Glutamatergic neuron (in vitro differentiated cells): ENCODE results near the gene ATP11B. TPM values are rescaled to one million over a fixed set of nuclear protein-coding genes. Genes with fewer than 3 reads are reported as not detected.

Source experiments
- DNase-seq: peaks from one replicate; pipeline ENCODE4 v3.0.0; 2022
- H3K27ac Mint-ChIP-seq: one replicate; pipeline ENCODE4 v1.8.0; 2020; ENCODE audit warnings: mild to moderate bottlenecking, mixed read lengths, inconsistent platforms; ENCODE audit not compliant: unreplicated experiment
- H3K27me3 Mint-ChIP-seq: one replicate; pipeline ENCODE4 v1.8.0; 2020; ENCODE audit warnings: mild to moderate bottlenecking, moderate library complexity, mixed read lengths, inconsistent platforms; ENCODE audit not compliant: unreplicated experiment
- H3K36me3 Mint-ChIP-seq: one replicate; pipeline ENCODE4 v1.8.0; 2020; ENCODE audit warnings: mild to moderate bottlenecking, mixed read lengths, inconsistent platforms; ENCODE audit not compliant: unreplicated experiment
- H3K4me1 Mint-ChIP-seq: one replicate; pipeline ENCODE4 v1.8.0; 2020; ENCODE audit warnings: mild to moderate bottlenecking, low read depth, mixed read lengths, inconsistent platforms; ENCODE audit not compliant: unreplicated experiment
- H3K4me3 Mint-ChIP-seq: one replicate; pipeline ENCODE4 v1.8.0; 2020; ENCODE audit warnings: mild to moderate bottlenecking, mixed read lengths, inconsistent platforms; ENCODE audit not compliant: unreplicated experiment
- H3K9me3 Mint-ChIP-seq: one replicate; pipeline ENCODE4 v1.8.0; 2020; ENCODE audit warnings: mild to moderate bottlenecking, moderate library complexity, mixed read lengths, inconsistent platforms; ENCODE audit not compliant: unreplicated experiment
- total RNA-seq: library from RNA; stranded (reverse); fragmentation: NEBNext Ultra II Directional; extraction: Animal tissue kit (Norgen Biotek cat#: 25700); gene quantifications from one replicate; pipeline ENCODE4 v1.2.1, GENCODE V29; 2021; ENCODE audit not compliant: unreplicated experiment
- TF ChIP-seq, protein P1 (sequence below): fragments of 200-600 bp; sonication (generic); IDR thresholded peaks from one replicate; pipeline ENCODE4 v1.5.0; 2021; ENCODE audit not compliant: partially characterized antibody, unreplicated experiment

The ATP11B gene
- total RNA-seq, 1 donor from 2014 or later, result 36.2 TPM

DNA sequence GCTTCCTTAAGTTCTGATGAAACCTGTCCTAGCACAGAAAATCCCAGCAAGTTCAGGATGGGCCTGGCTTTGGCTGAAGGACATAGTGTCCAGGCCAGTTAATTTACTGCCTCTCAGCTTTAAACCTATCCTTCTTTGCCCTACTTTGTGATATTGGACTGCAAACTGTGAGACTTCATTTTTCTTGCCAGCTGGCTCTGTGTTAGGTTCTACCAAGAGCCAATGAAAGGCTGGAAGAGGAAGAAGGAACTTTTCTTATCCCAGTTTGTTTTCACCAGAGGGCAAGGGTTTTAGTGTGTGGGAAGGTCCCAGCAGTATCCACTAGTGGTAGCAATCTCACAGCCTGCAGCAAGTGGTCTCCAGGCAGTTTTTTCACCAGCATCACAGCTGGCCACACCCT lies 168.9 kb downstream of the ATP11B start:
- no peak for DNase-seq

DNA sequence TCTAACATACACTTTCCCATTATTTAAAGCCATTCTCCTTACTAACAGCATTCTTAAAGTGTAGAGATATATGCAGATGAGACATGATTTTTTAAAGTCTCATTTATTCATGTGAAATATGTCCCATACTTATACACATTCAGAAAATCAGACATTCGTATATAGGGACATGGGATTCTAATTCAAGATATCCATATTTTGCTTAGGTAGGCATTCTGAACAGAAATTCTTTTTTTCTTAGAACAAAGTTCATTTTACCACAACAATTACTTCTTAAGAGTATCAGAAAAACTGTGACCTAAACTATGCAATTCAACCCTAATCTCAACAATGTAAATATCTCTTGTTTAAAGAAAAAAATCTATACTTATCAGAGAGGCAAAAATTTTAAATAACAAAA lies 170.9 kb downstream of the ATP11B start:
- peaks cover 4% of the 10 kb centered on the region for H3K4me1 Mint-ChIP-seq
- H3K27me3 Mint-ChIP-seq, result no peaks in the 10 kb centered on the region
- DNase-seq, result no peak
- TF ChIP-seq, protein P1, sequence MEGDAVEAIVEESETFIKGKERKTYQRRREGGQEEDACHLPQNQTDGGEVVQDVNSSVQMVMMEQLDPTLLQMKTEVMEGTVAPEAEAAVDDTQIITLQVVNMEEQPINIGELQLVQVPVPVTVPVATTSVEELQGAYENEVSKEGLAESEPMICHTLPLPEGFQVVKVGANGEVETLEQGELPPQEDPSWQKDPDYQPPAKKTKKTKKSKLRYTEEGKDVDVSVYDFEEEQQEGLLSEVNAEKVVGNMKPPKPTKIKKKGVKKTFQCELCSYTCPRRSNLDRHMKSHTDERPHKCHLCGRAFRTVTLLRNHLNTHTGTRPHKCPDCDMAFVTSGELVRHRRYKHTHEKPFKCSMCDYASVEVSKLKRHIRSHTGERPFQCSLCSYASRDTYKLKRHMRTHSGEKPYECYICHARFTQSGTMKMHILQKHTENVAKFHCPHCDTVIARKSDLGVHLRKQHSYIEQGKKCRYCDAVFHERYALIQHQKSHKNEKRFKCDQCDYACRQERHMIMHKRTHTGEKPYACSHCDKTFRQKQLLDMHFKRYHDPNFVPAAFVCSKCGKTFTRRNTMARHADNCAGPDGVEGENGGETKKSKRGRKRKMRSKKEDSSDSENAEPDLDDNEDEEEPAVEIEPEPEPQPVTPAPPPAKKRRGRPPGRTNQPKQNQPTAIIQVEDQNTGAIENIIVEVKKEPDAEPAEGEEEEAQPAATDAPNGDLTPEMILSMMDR, result no peak
- H3K4me3 Mint-ChIP-seq, result no peak overlapping the region
- no peak overlapping the region for H3K27ac Mint-ChIP-seq
- H3K9me3 Mint-ChIP-seq, result no peaks in the 10 kb centered on the region
- H3K36me3 Mint-ChIP-seq, result no peaks in the 10 kb centered on the region

More for the DNA sequence above, 168.9 kb downstream of the ATP11B start:
- Mint-ChIP-seq H3K9me3 (no peaks in the 10 kb centered on the region), H3K36me3 (no peaks in the 10 kb centered on the region), H3K27me3 (peaks cover 2% of the 10 kb centered on the region), H3K27ac (no peak overlapping the region), H3K4me1 (peaks cover 4% of the 10 kb centered on the region), H3K4me3 (no peak overlapping the region)
- TF ChIP-seq, protein P1, result no peak

DNA sequence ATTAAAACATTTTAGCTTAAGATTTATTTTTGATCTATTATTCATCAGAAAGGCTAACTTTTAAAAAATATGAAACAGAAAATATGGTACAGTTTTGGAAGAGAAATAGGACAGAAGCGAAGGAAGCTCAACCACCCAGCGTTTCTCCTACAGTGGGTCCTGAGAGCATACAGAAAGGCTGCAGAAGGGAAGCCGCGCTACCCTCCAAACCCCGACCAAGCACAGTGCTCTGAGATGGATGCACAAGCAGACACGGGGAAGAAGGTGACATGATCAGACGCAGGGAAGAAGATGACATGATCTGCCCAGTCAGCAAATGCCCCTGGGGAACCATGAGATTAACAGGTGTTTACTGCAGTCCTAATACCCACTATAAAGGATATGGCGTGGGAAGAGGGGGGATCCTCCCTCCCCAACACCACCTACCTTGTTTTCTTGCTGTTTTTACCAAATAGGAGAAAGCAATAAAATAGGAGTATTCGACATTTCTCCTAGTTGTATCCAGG lies 172.6 kb downstream of the ATP11B start:
- H3K4me1 Mint-ChIP-seq, result no peaks in the 10 kb centered on the region
- TF ChIP-seq, protein P1, result no peak
- no peaks in the 10 kb centered on the region for H3K9me3 Mint-ChIP-seq
- H3K36me3 Mint-ChIP-seq, result no peaks in the 10 kb centered on the region
- H3K27ac Mint-ChIP-seq, result no peak overlapping the region
- no peak overlapping the region for H3K4me3 Mint-ChIP-seq
- no peak for DNase-seq
- H3K27me3 Mint-ChIP-seq, result no peaks in the 10 kb centered on the region

DNA sequence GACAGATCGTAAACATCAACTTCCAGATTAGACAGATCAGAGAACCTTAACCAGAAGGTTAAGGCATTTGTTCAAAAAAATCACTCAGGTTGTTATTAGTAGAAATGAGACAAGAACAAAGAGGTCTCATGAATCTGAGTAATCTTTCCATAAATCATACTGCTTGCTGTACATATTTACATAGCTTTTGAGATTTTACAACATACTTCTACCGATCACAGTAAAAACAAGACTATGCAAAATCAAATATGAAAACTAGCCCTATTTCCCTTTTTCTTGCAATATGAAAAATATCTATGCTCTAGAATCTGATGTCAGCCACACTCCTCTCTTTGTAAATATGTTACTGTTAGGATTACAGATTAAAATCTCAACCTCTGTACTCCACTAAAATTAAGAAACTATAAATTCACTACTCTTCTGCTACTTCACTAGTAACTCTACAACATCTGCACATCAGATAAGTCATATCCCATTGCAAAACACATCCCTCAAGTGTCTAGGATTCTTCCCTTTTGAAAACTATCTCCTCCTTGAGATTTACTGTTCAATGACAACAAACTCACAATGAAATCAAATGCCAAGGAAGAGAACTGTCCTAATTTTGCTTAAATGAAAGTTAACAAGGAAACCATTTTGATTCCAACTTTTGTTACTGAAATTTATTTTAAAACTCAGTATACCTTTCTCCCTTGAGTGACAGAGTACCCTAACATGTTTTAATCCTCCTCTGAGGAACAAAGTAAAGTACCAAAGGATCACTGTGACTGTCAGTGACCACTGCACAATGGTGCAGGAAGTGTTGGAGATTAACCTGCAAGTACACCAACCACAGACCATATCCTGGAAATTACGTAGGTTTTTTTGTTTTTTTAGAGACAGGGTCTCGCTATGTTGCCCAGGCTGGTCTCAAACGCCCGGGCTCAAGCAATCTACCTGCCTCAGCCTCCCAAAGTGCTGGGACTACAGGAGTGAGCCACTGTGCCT lies 174.2 kb downstream of the ATP11B start:
- Mint-ChIP-seq H3K36me3 (no peaks in the 10 kb centered on the region), H3K4me1 (no peaks in the 10 kb centered on the region), H3K27ac (no peak overlapping the region), H3K9me3 (no peaks in the 10 kb centered on the region), H3K4me3 (no peak overlapping the region), H3K27me3 (no peaks in the 10 kb centered on the region)
- TF ChIP-seq, protein P1, result no peak
- no peak for DNase-seq

DNA sequence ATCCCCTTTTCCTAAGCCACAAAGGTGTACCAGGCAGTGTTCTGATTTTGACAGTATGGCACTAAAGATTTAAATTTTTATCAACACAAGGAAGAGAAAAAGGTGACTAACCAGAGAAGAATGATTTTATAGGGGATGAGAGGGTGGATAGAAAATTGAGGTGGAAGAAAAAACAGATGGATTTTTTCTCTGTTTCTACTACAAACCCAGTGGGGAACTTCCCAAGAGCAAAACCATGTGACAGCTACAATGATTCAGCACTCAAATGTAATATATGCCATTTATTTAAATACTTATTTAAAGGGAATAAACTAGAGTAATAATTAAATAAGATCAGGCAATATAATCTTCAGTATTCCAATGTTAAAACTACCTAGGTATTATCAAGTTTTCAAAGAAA lies 176.0 kb downstream of the ATP11B start:
- H3K9me3 Mint-ChIP-seq, result no peaks in the 10 kb centered on the region
- H3K4me3 Mint-ChIP-seq, result no peak overlapping the region
- H3K4me1 Mint-ChIP-seq, result no peaks in the 10 kb centered on the region
- TF ChIP-seq, protein P1, result no peak
- DNase-seq, result no peak
- H3K27me3 Mint-ChIP-seq, result no peaks in the 10 kb centered on the region
- no peaks in the 10 kb centered on the region for H3K36me3 Mint-ChIP-seq
- H3K27ac Mint-ChIP-seq, result no peak overlapping the region
